Kidney (tissue), 14 donors: ENCODE results near the gene TC2N. TPM values are rescaled to one million over a fixed set of nuclear protein-coding genes. Genes with fewer than 3 reads are reported as not detected.

Experiments used
- DNase-seq, 5 donors: peaks; one replicate each; pipeline ENCODE4 v3.0.0-alpha.2; 2013 to 2020
- FAIRE-seq: peaks from 2 replicates; lab custom pipeline; 2012; peaks lifted over from hg19 to GRCh38; lab: Jason Lieb, UNC
- H3K27ac ChIP-seq, 2 donors: one replicate each; pipeline ENCODE4 v1.7.0; 2013; ENCODE audit warnings: low read depth in 2 of 2, low read length in 2 of 2, inconsistent platforms in 1 of 2
- H3K27me3 ChIP-seq: one replicate; pipeline ENCODE4 v1.7.1; 2013; ENCODE audit warnings: low read length, inconsistent platforms; ENCODE audit not compliant: control insufficient read depth, insufficient read depth
- H3K36me3 ChIP-seq, 3 donors: one replicate each; pipeline versions ENCODE4 v1.7.0 to v1.7.1; 2013; ENCODE audit warnings: low read length in 3 of 3, control low read depth in 1 of 3, inconsistent platforms in 1 of 3; ENCODE audit not compliant: insufficient read depth in 3 of 3, control insufficient read depth in 2 of 3
- H3K4me1 ChIP-seq, 3 donors: one replicate each; pipeline versions ENCODE4 v1.7.0 to v1.7.1; 2013; ENCODE audit warnings: low read length in 3 of 3, inconsistent platforms in 1 of 3, low read depth in 1 of 3; ENCODE audit not compliant: control insufficient read depth in 2 of 3, insufficient read depth in 2 of 3
- H3K4me3 ChIP-seq, 3 donors: one replicate each; pipeline versions ENCODE4 v1.7.0 to v1.8.1; 2013; ENCODE audit warnings: low read length in 3 of 3, control low read depth in 1 of 3, inconsistent platforms in 1 of 3
- H3K9ac ChIP-seq, 3 donors: one replicate each; pipeline versions ENCODE4 v1.7.0 to v1.7.1; 2013; ENCODE audit warnings: low read length in 3 of 3, control low read depth in 1 of 3, inconsistent platforms in 1 of 3
- H3K9me3 ChIP-seq, 3 donors: one replicate each; pipeline versions ENCODE4 v1.7.0 to v1.7.1; 2013; ENCODE audit warnings: low read length in 3 of 3, control low read depth in 1 of 3, inconsistent platforms in 1 of 3; ENCODE audit not compliant: control insufficient read depth in 2 of 3, insufficient read depth in 1 of 3
- intact Hi-C: fragments of 100-400 bp; cut with DNase I; formaldehyde crosslinking; loops from one replicate; pipeline ENCODE4 v1.11.1; 2022
- polyA plus RNA-seq: library from polyadenylated mRNA; stranded (reverse); fragments of 350-450 nt; fragmentation: Illumina TruSeq; extraction: RNeasy Lipid Tissue Mini Kit (QIAGEN cat#74804); gene quantifications from one replicate; pipeline ENCODE4 v1.2.3, GENCODE V29; 2014; ENCODE audit warnings: low read depth, low replicate concordance; ENCODE audit not compliant: insufficient read depth
- total RNA-seq: library from RNA; stranded (reverse); fragmentation: NEBNext Ultra II Directional; extraction: Animal tissue kit (Norgen Biotek cat#: 25700); gene quantifications from one replicate; pipeline ENCODE4 v1.2.1, GENCODE V29; 2021
- TF ChIP-seq, protein P1 (sequence below): IDR thresholded peaks from 3 replicates; pipeline ENCODE4 v1.5.1; 2012; ENCODE audit warnings: mild to moderate bottlenecking, moderate library complexity, borderline replicate concordance; ENCODE audit not compliant: insufficient read depth; ENCODE audit errors: extremely low read depth
- donor health status: control.
- donor health status: control.
- donor health status: control.
- donor health status: control.
- donor health status: control.
- donor health status: DM: yes; HTN: yes; CAD: no.
- donor health status: Normal renal cell carcinoma (clear cell type).

The TC2N gene
- total and polyA plus RNA-seq, 2 donors from 2014 or later = 5.8 to 39.7 TPM

GRCh38 chr14:91754819-91755218 lies 112.5 kb downstream of the TC2N start:
- H3K9ac ChIP-seq = no peak overlapping the region
- H3K4me3 ChIP-seq = no peak overlapping the region
- no peaks in the 10 kb centered on the region for H3K27me3 ChIP-seq
- intact Hi-C loops = no loop called here
- H3K27ac ChIP-seq = no peak overlapping the region
- TF ChIP-seq, protein P1, sequence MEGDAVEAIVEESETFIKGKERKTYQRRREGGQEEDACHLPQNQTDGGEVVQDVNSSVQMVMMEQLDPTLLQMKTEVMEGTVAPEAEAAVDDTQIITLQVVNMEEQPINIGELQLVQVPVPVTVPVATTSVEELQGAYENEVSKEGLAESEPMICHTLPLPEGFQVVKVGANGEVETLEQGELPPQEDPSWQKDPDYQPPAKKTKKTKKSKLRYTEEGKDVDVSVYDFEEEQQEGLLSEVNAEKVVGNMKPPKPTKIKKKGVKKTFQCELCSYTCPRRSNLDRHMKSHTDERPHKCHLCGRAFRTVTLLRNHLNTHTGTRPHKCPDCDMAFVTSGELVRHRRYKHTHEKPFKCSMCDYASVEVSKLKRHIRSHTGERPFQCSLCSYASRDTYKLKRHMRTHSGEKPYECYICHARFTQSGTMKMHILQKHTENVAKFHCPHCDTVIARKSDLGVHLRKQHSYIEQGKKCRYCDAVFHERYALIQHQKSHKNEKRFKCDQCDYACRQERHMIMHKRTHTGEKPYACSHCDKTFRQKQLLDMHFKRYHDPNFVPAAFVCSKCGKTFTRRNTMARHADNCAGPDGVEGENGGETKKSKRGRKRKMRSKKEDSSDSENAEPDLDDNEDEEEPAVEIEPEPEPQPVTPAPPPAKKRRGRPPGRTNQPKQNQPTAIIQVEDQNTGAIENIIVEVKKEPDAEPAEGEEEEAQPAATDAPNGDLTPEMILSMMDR = no peak
- DNase-seq = peak in 1 of 5 donors; percentile 19
- H3K36me3 ChIP-seq = no peaks in the 10 kb centered on the region
- FAIRE-seq = no peak
- H3K9me3 ChIP-seq = no peaks in the 10 kb centered on the region
- H3K4me1 ChIP-seq = peaks cover 0 to 5% (median 3%) of the 10 kb centered on the region in 3 donors

DNA sequence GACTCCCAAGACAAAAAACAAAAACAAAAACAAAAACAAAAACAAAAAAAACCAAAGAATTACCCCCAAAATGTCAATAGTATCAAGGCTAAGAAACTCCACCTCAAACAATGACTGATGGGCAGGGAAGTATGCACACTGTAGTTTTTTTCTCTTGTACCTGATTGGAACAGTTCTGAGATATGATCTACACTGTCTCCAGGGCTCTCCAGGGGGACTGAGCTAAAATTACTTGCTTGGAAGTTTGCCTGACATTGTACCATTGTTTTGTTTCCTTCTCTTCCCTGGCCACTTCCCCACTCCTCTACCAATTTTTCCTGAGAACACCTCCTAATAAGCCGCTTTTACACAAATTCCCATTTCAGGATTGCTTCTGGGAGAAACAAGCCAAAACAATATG lies 113.2 kb downstream of the TC2N start:
- TF ChIP-seq, protein P1 = no peak
- H3K27me3 ChIP-seq = no peaks in the 10 kb centered on the region
- H3K9ac ChIP-seq = no peak overlapping the region
- peaks cover 0 to 5% (median 3%) of the 10 kb centered on the region in 3 donors for H3K4me1 ChIP-seq
- H3K9me3 ChIP-seq = no peaks in the 10 kb centered on the region
- no peaks in the 10 kb centered on the region for H3K36me3 ChIP-seq
- DNase-seq (no peak), FAIRE-seq (no peak)
- intact Hi-C loops = no loop called here
- no peak overlapping the region for H3K4me3 ChIP-seq
- H3K27ac ChIP-seq = no peak overlapping the region

DNA sequence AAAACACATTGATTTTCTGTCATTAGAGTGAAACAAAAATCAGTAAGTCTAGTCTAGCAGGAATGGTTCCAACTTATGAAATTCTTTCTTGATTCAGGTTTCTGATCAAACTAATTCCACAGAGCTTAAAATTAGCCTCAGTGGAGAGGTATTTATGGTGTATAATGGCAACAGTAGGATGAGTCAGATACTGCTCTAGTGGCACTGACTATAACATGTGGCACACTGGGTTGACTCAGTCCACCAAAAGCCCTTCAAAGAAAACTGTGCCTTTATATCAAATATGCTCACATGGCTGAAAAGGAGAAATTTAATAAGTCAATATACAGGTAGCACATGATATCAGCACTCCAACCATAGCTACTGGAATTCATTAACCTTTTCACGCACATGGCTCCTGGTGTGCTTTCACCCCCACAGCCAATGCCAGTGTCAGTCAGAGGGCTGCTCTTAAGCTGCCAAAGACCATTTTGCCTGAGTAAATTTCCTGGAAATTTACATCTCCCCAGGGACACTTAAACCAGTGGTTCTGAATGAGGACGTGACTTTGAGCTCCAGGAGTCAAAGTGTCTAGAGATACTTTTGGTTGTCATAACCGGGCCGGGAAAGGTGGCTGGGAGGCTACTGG lies 113.7 kb downstream of the TC2N start:
- intact Hi-C loops = no loop called here
- TF ChIP-seq, protein P1 = no peak
- Histone ChIP-seq H3K9ac (no peak overlapping the region), H3K4me3 (no peak overlapping the region), H3K9me3 (no peaks in the 10 kb centered on the region), H3K4me1 (peaks cover 0 to 5% (median 3%) of the 10 kb centered on the region in 3 donors), H3K27me3 (no peaks in the 10 kb centered on the region), H3K27ac (no peak overlapping the region), H3K36me3 (no peaks in the 10 kb centered on the region)
- FAIRE-seq = no peak
- no peak for DNase-seq
